Cardiac ventricle fibroblast (primary cell): ENCODE measurements around the gene KMO. TPM values are rescaled to one million over a fixed set of nuclear protein-coding genes. Genes with fewer than 3 reads are reported as not detected.

ENCODE experiments used
- total RNA-seq: library from RNA; depleted of rRNA; stranded (reverse); fragments of >200 nt; gene quantifications from 2 replicates; pipeline ENCODE4 v1.2.3, GENCODE V29; 2015

KMO gene
- total RNA-seq = not detected in 2 replicates

DNA sequence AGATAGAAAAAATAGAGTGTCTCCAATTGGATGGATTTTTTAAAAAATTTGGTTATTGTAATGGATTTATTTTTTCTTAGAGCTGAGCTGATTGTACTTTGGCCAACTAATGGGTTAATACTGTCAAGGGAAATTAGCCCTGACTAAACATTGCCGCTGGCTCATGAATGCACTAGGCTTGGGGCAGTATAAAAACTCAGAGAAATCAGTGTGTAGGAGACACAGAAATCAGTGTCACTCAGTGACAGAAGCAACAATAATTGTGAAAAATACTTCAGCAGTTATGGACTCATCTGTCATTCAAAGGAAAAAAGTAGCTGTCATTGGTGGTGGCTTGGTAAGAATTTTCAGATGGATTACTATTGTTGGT, at the start of gene KMO:
Gene KMO, plus strand, starts transcription at position 217 of the 370 bp plus-strand sequence. Its CDS starts 67 bp downstream, at position 284.

DNA sequence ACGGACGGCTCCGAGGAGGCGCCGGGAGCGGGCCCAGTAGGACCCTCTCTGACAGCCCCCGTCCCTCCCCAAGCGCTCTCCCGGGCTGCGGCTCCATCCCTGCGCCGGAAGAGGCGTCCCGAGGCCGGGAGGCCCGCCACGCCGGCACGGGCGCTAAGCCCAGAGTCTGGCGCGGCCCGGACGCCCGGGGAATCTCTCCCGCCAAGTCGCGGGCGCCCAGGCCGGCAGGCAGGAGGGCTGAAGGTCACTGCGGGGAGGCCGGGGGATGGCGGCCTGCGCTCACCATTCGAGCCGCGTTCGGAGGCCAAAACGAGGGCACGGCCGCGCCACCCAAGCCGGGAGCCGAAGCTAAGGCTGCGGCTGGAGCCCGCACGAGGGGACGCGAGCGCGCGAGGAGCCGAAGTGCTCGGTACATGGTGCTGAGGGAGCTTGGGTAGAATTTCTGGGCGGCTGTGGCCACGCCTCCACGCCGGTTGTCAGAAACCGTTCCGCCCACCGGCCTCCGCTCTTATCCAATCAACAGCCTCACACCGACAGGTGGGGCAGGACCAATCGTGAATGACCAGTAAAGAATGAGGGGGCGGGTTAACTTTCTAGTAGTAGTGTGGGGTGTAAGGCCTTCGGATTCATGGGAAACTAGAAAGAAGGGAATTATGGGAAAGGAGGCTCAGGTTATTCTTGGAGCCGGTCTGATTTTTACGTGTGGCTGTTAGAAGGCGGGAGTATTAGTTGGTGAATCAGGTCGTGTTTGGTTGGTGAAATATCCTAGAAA, 12.7 kb upstream of the KMO start, which contains the start of gene FH:
Gene FH, minus strand, starts transcription at position 448 of the 772 bp plus-strand sequence. Its CDS starts 33 bp downstream, at position 415.

DNA sequence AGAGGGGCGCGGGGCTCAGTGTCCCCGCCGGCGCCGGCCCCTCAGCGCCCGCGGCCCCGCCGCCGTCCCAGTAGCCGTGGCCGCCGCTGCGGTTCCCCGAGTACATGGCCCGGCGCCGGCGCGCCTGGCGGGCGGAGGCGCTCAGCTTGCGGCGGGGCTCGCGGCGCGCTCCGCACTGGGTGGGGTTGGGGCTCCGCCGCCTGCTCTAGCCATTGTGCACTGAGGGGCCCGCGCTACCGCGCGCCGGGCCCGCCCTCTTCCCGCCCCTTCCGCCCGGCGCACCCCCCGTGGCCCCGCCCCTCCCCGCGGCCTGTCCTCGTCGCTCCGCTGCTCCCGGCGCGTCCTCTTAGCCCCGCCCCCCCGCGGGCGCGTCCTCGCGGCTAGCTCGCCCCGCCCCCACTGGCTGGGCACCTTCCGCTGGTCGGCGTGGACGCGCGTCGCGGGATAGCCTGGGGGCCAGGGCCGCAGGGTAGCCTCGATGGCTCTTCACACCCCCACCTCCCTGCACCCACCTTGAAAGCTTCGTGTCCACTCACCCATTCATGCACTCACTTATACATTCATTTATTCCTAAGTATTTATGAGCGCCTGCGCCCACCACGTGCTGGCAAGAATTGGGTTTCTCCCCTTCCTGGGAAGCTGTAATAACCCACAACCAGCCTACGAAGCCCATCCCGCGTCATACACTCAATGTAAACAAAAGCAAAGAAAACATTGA, 108.1 kb downstream of the KMO start, which contains the start of the genes CHML and OPN3:
Gene CHML, minus strand, starts transcription at position 221 of the 718 bp plus-strand sequence. CDS start 4,603 bp downstream, outside the sequence.
Gene OPN3, minus strand, starts transcription at position 221 of the 718 bp plus-strand sequence. Its CDS starts 115 bp downstream, at position 106.

Other genes starting within 250 kb of the KMO start
- gene RGS7, start 175.2 kb upstream of the KMO start, total RNA-seq = not detected in 2 replicates
- 46.3 and 53.8 TPM in 2 replicates for gene FH, start 12.6 kb upstream of the KMO start, total RNA-seq
- gene CHML, start 108.0 kb downstream of the KMO start, total RNA-seq = 1.7 TPM in 2 replicates
- gene OPN3, start 108.0 kb downstream of the KMO start, total RNA-seq = 8.2 and 9.0 TPM in 2 replicates
- not detected in 2 replicates for gene WDR64, start 119.9 kb downstream of the KMO start, total RNA-seq